SK-N-SH treated with all-trans-retinoic acid at 6 μM for 48 hours (cell line): ENCODE data around the gene IFT122.

Experiments
- ATAC-seq: fragments of 200-7000 bp; cut with Tn5 transposase; 3 replicates; pipeline ENCODE4 v1.9.1; 2020; ENCODE audit warnings: mild to moderate bottlenecking, moderate library complexity
- BACH2 ChIP-seq: fragments of 250-450 bp; sonication (Bioruptor Pico); IDR thresholded peaks from 2 replicates; pipeline ENCODE4 v1.9.0; 2021; ENCODE audit warnings: mild to moderate bottlenecking, borderline replicate concordance
- CSDC2 ChIP-seq: fragments of 250-450 bp; sonication (Bioruptor Pico); IDR thresholded peaks from 2 replicates; pipeline ENCODE4 v1.5.0; 2020; ENCODE audit warnings: mild to moderate bottlenecking, moderate library complexity
- CSRNP3 ChIP-seq: fragments of 250-450 bp; sonication (Bioruptor Pico); IDR thresholded peaks from 2 replicates; pipeline ENCODE4 v1.5.1; 2021; ENCODE audit warnings: mild to moderate bottlenecking, moderate library complexity
- ESRRG ChIP-seq: fragments of 250-450 bp; sonication (Bioruptor Pico); IDR thresholded peaks from 2 replicates; pipeline ENCODE4 v1.6.1; 2021; ENCODE audit warnings: mild to moderate bottlenecking
- GLIS3 ChIP-seq: fragments of 250-450 bp; sonication (Bioruptor Pico); IDR thresholded peaks from 2 replicates; pipeline ENCODE4 v1.5.0; 2020; ENCODE audit warnings: mild to moderate bottlenecking, moderate library complexity
- ISL1 ChIP-seq: fragments of 250-450 bp; sonication (Bioruptor Pico); IDR thresholded peaks from 2 replicates; pipeline ENCODE4 v2.1.2; 2022; ENCODE audit warnings: mild to moderate bottlenecking, moderate library complexity
- OSR1 ChIP-seq: fragments of 250-450 bp; sonication (Bioruptor Pico); IDR thresholded peaks from 2 replicates; pipeline ENCODE4 v1.8.0; 2022; ENCODE audit warnings: moderate library complexity, mild to moderate bottlenecking, inconsistent platforms
- PATZ1 ChIP-seq: fragments of 250-450 bp; sonication (Bioruptor Pico); IDR thresholded peaks from 2 replicates; pipeline ENCODE4 v1.8.0; 2020; ENCODE audit warnings: mild to moderate bottlenecking, moderate library complexity, borderline replicate concordance
- POU6F1 ChIP-seq: fragments of 250-450 bp; sonication (Bioruptor Pico); IDR thresholded peaks from 2 replicates; pipeline ENCODE4 v1.8.0; 2021; ENCODE audit warnings: low read depth, mild to moderate bottlenecking, moderate library complexity, borderline replicate concordance
- PPARA ChIP-seq: fragments of 250-450 bp; sonication (Bioruptor Pico); IDR thresholded peaks from 2 replicates; pipeline ENCODE4 v1.5.0; 2020; ENCODE audit warnings: mild to moderate bottlenecking, borderline replicate concordance
- RARB ChIP-seq: fragments of 250-450 bp; sonication (Bioruptor Pico); IDR thresholded peaks from 2 replicates; pipeline ENCODE4 v1.8.0; 2021; ENCODE audit warnings: mild to moderate bottlenecking, moderate library complexity
- SNAI2 ChIP-seq: fragments of 250-450 bp; sonication (Bioruptor Pico); IDR thresholded peaks from 2 replicates; pipeline ENCODE4 v1.5.0; 2020; ENCODE audit warnings: mild to moderate bottlenecking, moderate library complexity
- TOX ChIP-seq: fragments of 250-450 bp; sonication (Bioruptor Pico); IDR thresholded peaks from 2 replicates; pipeline ENCODE4 v1.8.0; 2021; ENCODE audit warnings: mild to moderate bottlenecking, moderate library complexity, borderline replicate concordance
- TSHZ2 ChIP-seq: fragments of 250-450 bp; sonication (Bioruptor Pico); IDR thresholded peaks from 2 replicates; pipeline ENCODE4 v1.5.0; 2020; ENCODE audit warnings: mild to moderate bottlenecking, moderate library complexity
- ZC3H10 ChIP-seq: fragments of 250-450 bp; sonication (Bioruptor Pico); IDR thresholded peaks from 2 replicates; pipeline ENCODE4 v1.5.1; 2021; ENCODE audit warnings: mild to moderate bottlenecking, moderate library complexity
- ZFP3 ChIP-seq: fragments of 250-450 bp; sonication (Bioruptor Pico); IDR thresholded peaks from 2 replicates; pipeline ENCODE4 v1.5.0; 2020; ENCODE audit warnings: mild to moderate bottlenecking, moderate library complexity
- ZFP30 ChIP-seq: fragments of 450-650 bp; formaldehyde crosslinking; IDR thresholded peaks from 2 replicates; pipeline ENCODE4 v1.5.0; 2022; ENCODE audit warnings: mild to moderate bottlenecking, moderate library complexity
- ZNF565 ChIP-seq: fragments of 450-650 bp; formaldehyde crosslinking; conservative IDR thresholded peaks from 2 replicates; pipeline ENCODE4 v1.5.0; 2020; ENCODE audit warnings: low read depth, mild to moderate bottlenecking, moderate library complexity

IFT122 gene

GRCh38 chr3:129413687-129414506 lies 26.1 kb upstream of the IFT122 start:
- ATAC-seq, result peak; percentile 70
- TF ChIP-seq TSHZ2 (CRISPR knock-in tag) (no peak), ISL1 (CRISPR knock-in tag) (0 out of 2 replicates have a peak, but pooled peaks have one; percentile 26), ZFP3 (CRISPR knock-in tag) (peak; percentile 17; the same call in 1 of the 2 replicates), ESRRG (CRISPR knock-in tag) (no peak)

GRCh38 chr3:129415378-129415777 lies 24.6 kb upstream of the IFT122 start:
- TF ChIP-seq PATZ1 (CRISPR knock-in tag) (no peak), ZFP3 (CRISPR knock-in tag) (0 out of 2 replicates have a peak, but pooled peaks have one; percentile 17)

GRCh38 chr3:129415830-129416229 lies 24.2 kb upstream of the IFT122 start:
- TF ChIP-seq ESRRG (CRISPR knock-in tag) (no peak), PATZ1 (CRISPR knock-in tag) (no peak), SNAI2 (CRISPR knock-in tag) (no peak), ZC3H10 (CRISPR knock-in tag) (no peak), ZFP30 (CRISPR knock-in tag) (no peak), TOX (CRISPR knock-in tag) (no peak), CSDC2 (CRISPR knock-in tag) (no peak), OSR1 (no peak), GLIS3 (no peak), CSRNP3 (no peak), ISL1 (CRISPR knock-in tag) (no peak), POU6F1 (CRISPR knock-in tag) (no peak), PPARA (CRISPR knock-in tag) (no peak), ZNF565 (CRISPR knock-in tag) (no peak), BACH2 (CRISPR knock-in tag) (no peak), RARB (no peak)
- TF ChIP-seq, all 23 proteins: peak for 0

More at GRCh38 chr3:129415378-129415777, 24.6 kb upstream of the IFT122 start:
- ATAC-seq, result no peak

More at GRCh38 chr3:129415830-129416229, 24.2 kb upstream of the IFT122 start:
- no peak for ATAC-seq
